ENCODE measurements around the gene EDDM3A. TPM values are rescaled to one million over a fixed set of nuclear protein-coding genes. Genes with fewer than 3 reads are reported as not detected.

Gene EDDM3A
- total RNA-seq, 4 donors from 2014 or later = not detected

GRCh38 chr14:20769421-20769820, 23.7 kb downstream of the EDDM3A start:
- H3K4me1 ChIP-seq = no peaks in the 10 kb centered on the region
- H3K4me3 ChIP-seq = no peak overlapping the region
- no peaks in the 10 kb centered on the region for H3K36me3 ChIP-seq
- H3K9me3 ChIP-seq = no peaks in the 10 kb centered on the region
- H3K27ac ChIP-seq = no peak overlapping the region
- no peak for DNase-seq
- in situ Hi-C loops (cut with MboI; ENCODE audit: low pct_ligation_motif_present in 1 of 4, low pct_unique_long_range_greater_than_20kb in 1 of 4, low sequenced_read_pairs in 3 of 4) = no loop called here
- TF ChIP-seq POLR2A (IDR thresholded peaks at IDR 0.05) = no peak
- no peak for TF ChIP-seq EP300 (IDR thresholded peaks at IDR 0.05; ENCODE audit: low read depth)
- TF ChIP-seq CTCF (IDR thresholded peaks at IDR 0.05) = no peak
- TF ChIP-seq POLR2AphosphoS5 (IDR thresholded peaks at IDR 0.05) = no peak
- WGBS, 2 donors (ENCODE audit: low coverage in 1 of 2) = 79 to 82% methylated on average over 3 of the region's 3 CpGs
- intact Hi-C loops (cut with DNase I; ENCODE audit: low total_unique reads) = no loop called here
- H3K27me3 ChIP-seq = no peaks in the 10 kb centered on the region

GRCh38 chr14:20772650-20773049, 27.0 kb downstream of the EDDM3A start:
- Histone ChIP-seq H3K27me3 (no peaks in the 10 kb centered on the region), H3K27ac (no peak overlapping the region), H3K9me3 (no peaks in the 10 kb centered on the region), H3K36me3 (no peaks in the 10 kb centered on the region), H3K4me3 (no peak overlapping the region), H3K4me1 (no peaks in the 10 kb centered on the region)
- DNase-seq = no peak
- in situ Hi-C loops (cut with MboI; ENCODE audit: low pct_ligation_motif_present in 1 of 4, low pct_unique_long_range_greater_than_20kb in 1 of 4, low sequenced_read_pairs in 3 of 4) (no loop called here), intact Hi-C loops (cut with DNase I; ENCODE audit: low total_unique reads) (no loop called here)
- no peak for TF ChIP-seq EP300 (IDR thresholded peaks at IDR 0.05; ENCODE audit: low read depth)
- no peak for TF ChIP-seq POLR2AphosphoS5 (IDR thresholded peaks at IDR 0.05)
- 73 to 79% methylated on average over 3 of the region's 3 CpGs for WGBS, 2 donors (ENCODE audit: low coverage in 1 of 2)

- no peak for DNase-seq
- Histone ChIP-seq H3K9me3 (no peaks in the 10 kb centered on the region), H3K36me3 (no peaks in the 10 kb centered on the region), H3K27ac (no peak overlapping the region), H3K4me3 (no peak overlapping the region), H3K27me3 (no peaks in the 10 kb centered on the region), H3K4me1 (no peaks in the 10 kb centered on the region)
- in situ Hi-C loops (cut with MboI; ENCODE audit: low pct_ligation_motif_present in 1 of 4, low pct_unique_long_range_greater_than_20kb in 1 of 4, low sequenced_read_pairs in 3 of 4) = no loop called here
- no peak for TF ChIP-seq POLR2AphosphoS5 (IDR thresholded peaks at IDR 0.05)
- TF ChIP-seq CTCF (IDR thresholded peaks at IDR 0.05) = no peak
- no peak for TF ChIP-seq POLR2A (IDR thresholded peaks at IDR 0.05)
- intact Hi-C loops (cut with DNase I; ENCODE audit: low total_unique reads) = no loop called here
- 79 to 83% methylated on average over 5 of the region's 5 CpGs for WGBS, 2 donors (ENCODE audit: low coverage in 1 of 2)
Measured at GRCh38 chr14:20774258-20774824, 28.7 kb downstream of the EDDM3A start.

GRCh38 chr14:20775043-20775442, 29.4 kb downstream of the EDDM3A start:
- in situ Hi-C loops (cut with MboI; ENCODE audit: low pct_ligation_motif_present in 1 of 4, low pct_unique_long_range_greater_than_20kb in 1 of 4, low sequenced_read_pairs in 3 of 4) (no loop called here), intact Hi-C loops (cut with DNase I; ENCODE audit: low total_unique reads) (no loop called here)
- peaks cover 0 to 3% (median 0%) of the 10 kb centered on the region in 4 donors for H3K4me1 ChIP-seq
- no peaks in the 10 kb centered on the region for H3K9me3 ChIP-seq
- no peak for TF ChIP-seq CTCF (IDR thresholded peaks at IDR 0.05)
- no peak for TF ChIP-seq POLR2A (IDR thresholded peaks at IDR 0.05)
- TF ChIP-seq EP300 (IDR thresholded peaks at IDR 0.05; ENCODE audit: low read depth) = no peak
- no peak for TF ChIP-seq POLR2AphosphoS5 (IDR thresholded peaks at IDR 0.05)
- H3K27ac ChIP-seq = no peak overlapping the region
- 80 to 90% methylated on average over 6 of the region's 6 CpGs for WGBS, 2 donors (ENCODE audit: low coverage in 1 of 2)
- no peak overlapping the region for H3K4me3 ChIP-seq
- H3K27me3 ChIP-seq = no peaks in the 10 kb centered on the region
- DNase-seq = no peak
- no peaks in the 10 kb centered on the region for H3K36me3 ChIP-seq

GRCh38 chr14:20775901-20776300, 30.2 kb downstream of the EDDM3A start:
- H3K9me3 ChIP-seq = no peaks in the 10 kb centered on the region
- no peak overlapping the region for H3K4me3 ChIP-seq
- H3K27ac ChIP-seq = no peak overlapping the region
- no peak for DNase-seq
- in situ Hi-C loops (cut with MboI; ENCODE audit: low pct_ligation_motif_present in 1 of 4, low pct_unique_long_range_greater_than_20kb in 1 of 4, low sequenced_read_pairs in 3 of 4) = no loop called here
- TF ChIP-seq POLR2A (IDR thresholded peaks at IDR 0.05) = no peak
- H3K27me3 ChIP-seq = no peaks in the 10 kb centered on the region
- intact Hi-C loops (cut with DNase I; ENCODE audit: low total_unique reads) = no loop called here
- peaks cover 0 to 12% (median 2%) of the 10 kb centered on the region in 4 donors for H3K4me1 ChIP-seq
- no peaks in the 10 kb centered on the region for H3K36me3 ChIP-seq
- WGBS, 2 donors (ENCODE audit: low coverage in 1 of 2) = 83 to 100% methylated on average over 1 of the region's 1 CpG
